DND-41 (cell line): ENCODE measurements around the gene AUP1.
A peak's percentile ranks its signal among the peaks of the same experiment; 100 is the strongest.
"Not testable (repeated sequence)": the region's sequence is repeated elsewhere in the genome, so short reads cannot be mapped to it uniquely, and the experiment has no call there.

Experiments used
- ATAC-seq: fragments of 200-7000 bp; cut with Tn5 transposase; 3 replicates; pipeline ENCODE4 v1.9.1; 2021; ENCODE audit warnings: low read depth; ENCODE audit not compliant: insufficient read depth
- DNase-seq: peaks from one replicate; pipeline ENCODE4 v3.0.0-alpha.2; 2020
- H2AFZ ChIP-seq: 2 replicates; pipeline ENCODE4 v1.6.0; 2012; ENCODE audit warnings: low read depth, low read length
- H3K27ac ChIP-seq: 2 replicates; pipeline ENCODE4 v1.5.1; 2012; ENCODE audit warnings: low read length, inconsistent platforms
- H3K27me3 ChIP-seq: fragments of 200-600 bp; sonication (generic); 2 replicates; pipeline ENCODE4 v1.6.0; 2012; ENCODE audit warnings: low read length, mild to moderate bottlenecking, inconsistent platforms; ENCODE audit not compliant: insufficient read depth, poor library complexity
- H3K36me3 ChIP-seq: 2 replicates; pipeline ENCODE4 v1.5.1; 2012; ENCODE audit warnings: low read length, inconsistent platforms; ENCODE audit not compliant: insufficient read depth
- H3K4me1 ChIP-seq: 2 replicates; pipeline ENCODE4 v1.5.1; 2012; ENCODE audit warnings: mild to moderate bottlenecking, low read length; ENCODE audit not compliant: insufficient read depth
- H3K4me2 ChIP-seq: 2 replicates; pipeline ENCODE4 v1.6.0; 2012; ENCODE audit warnings: mild to moderate bottlenecking, moderate library complexity, low read length, inconsistent platforms; ENCODE audit not compliant: insufficient read depth
- H3K4me3 ChIP-seq, 2 experiments: fragments of 200-600 bp in 1 of 2; shearing (Covaris generic) in 1 of 2; 2 replicates each; pipeline ENCODE4 v1.5.1; 2012 to 2016; ENCODE audit warnings: inconsistent platforms in 2 of 2, low read length in 2 of 2, mild to moderate bottlenecking in 2 of 2, low read depth in 1 of 2, moderate library complexity in 1 of 2
- H3K79me2 ChIP-seq: 2 replicates; pipeline ENCODE4 v1.6.0; 2012; ENCODE audit warnings: low read length, inconsistent platforms; ENCODE audit not compliant: insufficient read depth
- H3K9ac ChIP-seq: 2 replicates; pipeline ENCODE4 v1.6.0; 2012; ENCODE audit warnings: low read depth, mild to moderate bottlenecking, inconsistent platforms, low read length, moderate library complexity
- H3K9me3 ChIP-seq: 2 replicates; pipeline ENCODE4 v1.5.1; 2012; ENCODE audit warnings: low read length, moderate library complexity, mild to moderate bottlenecking, inconsistent platforms; ENCODE audit not compliant: insufficient read depth, severe bottlenecking
- H4K20me1 ChIP-seq: 2 replicates; pipeline ENCODE4 v1.6.0; 2012; ENCODE audit warnings: low read length; ENCODE audit not compliant: insufficient read depth
- CTCF ChIP-seq: IDR thresholded peaks from 2 replicates; pipeline ENCODE4 v1.5.1; 2012; ENCODE audit warnings: borderline replicate concordance, low read length, moderate library complexity, mild to moderate bottlenecking; ENCODE audit not compliant: poor library complexity, severe bottlenecking; ENCODE audit errors: extremely low read depth
- EZH2 ChIP-seq: IDR thresholded peaks from 3 replicates; pipeline ENCODE4 v1.6.1; 2012; ENCODE audit warnings: borderline replicate concordance, low read depth, mild to moderate bottlenecking, moderate library complexity, low read length, inconsistent platforms; ENCODE audit not compliant: severe bottlenecking

The AUP1 gene

DNA sequence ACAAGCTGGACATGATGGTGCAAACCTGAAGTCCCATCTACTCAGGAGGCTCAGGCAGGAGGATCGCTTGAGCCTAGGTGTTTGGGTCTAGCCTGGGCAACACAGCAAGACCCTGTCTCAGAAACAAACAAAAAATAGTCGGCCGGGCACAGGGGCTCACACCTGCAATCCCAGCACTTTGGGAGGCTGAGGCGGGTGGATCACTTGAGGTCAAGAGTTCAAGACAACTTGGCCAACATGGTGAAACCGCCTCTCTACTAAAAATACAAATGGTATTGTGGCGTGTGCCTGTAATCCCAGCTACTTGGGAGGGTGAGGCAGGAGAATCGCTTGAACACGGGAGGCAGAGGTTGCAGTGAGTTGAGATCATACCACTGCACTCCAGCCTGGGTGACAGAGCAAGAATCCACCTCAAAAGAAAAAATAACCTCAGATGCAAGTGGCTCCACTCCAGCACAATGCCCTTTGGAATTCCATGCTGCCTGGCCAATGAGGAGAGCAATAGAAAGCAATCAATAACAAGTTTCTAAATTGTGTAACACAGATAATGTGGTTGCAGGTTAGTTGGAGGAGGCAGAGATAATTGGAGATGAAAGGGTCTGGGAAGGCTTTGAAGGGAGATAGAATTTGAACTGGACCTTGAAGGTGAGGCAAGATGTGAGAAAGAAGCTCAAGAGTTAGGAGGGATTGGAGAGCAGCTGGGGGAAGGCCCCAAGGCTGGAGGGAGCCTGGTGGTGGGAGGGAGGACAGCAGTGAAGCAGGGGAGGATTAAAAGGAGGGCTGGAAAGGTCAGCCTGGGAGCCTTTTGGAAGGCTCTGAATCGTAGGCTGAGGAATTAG lies 40.6 kb downstream of the AUP1 start:
- H3K4me2 ChIP-seq, result no peak overlapping the region
- H3K9ac ChIP-seq, result no peak overlapping the region
- ATAC-seq (no peak; the same call in 2 of the 3 replicates), DNase-seq (no peak)
- H3K4me3 ChIP-seq, result no peak overlapping the region
- no peaks in the 10 kb centered on the region for H4K20me1 ChIP-seq
- peaks cover 25% of the 10 kb centered on the region for H3K79me2 ChIP-seq
- no peak for TF ChIP-seq EZH2
- no peak for TF ChIP-seq CTCF
- H2AFZ ChIP-seq, result no peak overlapping the region
- H3K36me3 ChIP-seq, result peaks cover 79% of the 10 kb centered on the region
- H3K9me3 ChIP-seq, result no peaks in the 10 kb centered on the region
- no peaks in the 10 kb centered on the region for H3K27me3 ChIP-seq
- peaks cover 12% of the 10 kb centered on the region for H3K4me1 ChIP-seq
- H3K27ac ChIP-seq, result no peak overlapping the region

GRCh38 chr2:74486141-74486540 lies 43.4 kb downstream of the AUP1 start:
- Histone ChIP-seq H3K27ac (no peak overlapping the region), H3K9ac (no peak overlapping the region), H3K9me3 (no peaks in the 10 kb centered on the region), H2AFZ (no peak overlapping the region), H3K27me3 (no peaks in the 10 kb centered on the region), H3K79me2 (peaks cover 49% of the 10 kb centered on the region), H3K4me2 (no peak overlapping the region), H3K4me3 (no peak overlapping the region), H4K20me1 (peaks cover 9% of the 10 kb centered on the region), H3K36me3 (peaks cover 66% of the 10 kb centered on the region), H3K4me1 (peaks cover 28% of the 10 kb centered on the region)
- TF ChIP-seq CTCF (no peak), EZH2 (no peak)
- DNase-seq (no peak), ATAC-seq (no peak)

DNA sequence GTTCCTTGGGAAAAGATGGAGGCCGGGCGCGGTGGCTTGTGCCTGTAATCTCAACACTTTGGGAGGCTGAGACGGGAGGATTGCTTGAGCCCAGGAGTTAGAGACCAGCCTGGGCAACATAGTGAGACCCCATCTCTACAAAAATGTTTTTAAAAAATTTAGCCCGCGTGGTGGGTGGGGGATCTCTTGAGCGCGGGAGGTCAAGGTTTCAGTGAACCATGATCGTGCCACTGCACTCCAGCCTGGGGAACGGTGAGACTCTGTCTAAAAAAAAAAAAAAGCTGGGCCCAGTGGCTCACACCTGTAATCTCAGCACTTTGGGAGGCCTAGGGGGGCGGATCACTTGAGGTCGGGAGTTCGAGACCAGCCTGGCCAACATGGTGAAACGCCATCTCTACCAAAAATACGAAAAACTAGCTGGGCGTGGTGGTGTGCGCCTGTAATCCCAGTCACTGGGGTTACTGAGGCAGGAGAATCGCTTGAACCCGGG lies 45.8 kb downstream of the AUP1 start:
- peaks cover 15% of the 10 kb centered on the region for H4K20me1 ChIP-seq
- H3K9ac ChIP-seq, result peak overlapping the region; percentile 92
- peak overlapping the region; percentile 99 for H2AFZ ChIP-seq
- peaks cover 65% of the 10 kb centered on the region for H3K79me2 ChIP-seq
- peak overlapping the region; percentile 99 for H3K27ac ChIP-seq
- not testable (repeated sequence) for H3K27me3 ChIP-seq, DNase-seq, ATAC-seq, H3K9me3 ChIP-seq
- peaks cover 60% of the 10 kb centered on the region for H3K36me3 ChIP-seq
- H3K4me3 ChIP-seq, result peak overlapping the region; percentile 88 to 95
- H3K4me1 ChIP-seq, result peaks cover 40% of the 10 kb centered on the region
- H3K4me2 ChIP-seq, result peak overlapping the region; percentile 100
